Progenitor cell of endocrine pancreas (in vitro differentiated cells): Measurements from ENCODE around the gene PPP1R10. TPM values are rescaled to one million over a fixed set of nuclear protein-coding genes. Genes with fewer than 3 reads are reported as not detected.

Experiments
- DNase-seq: peaks from one replicate; pipeline ENCODE4 v3.0.0; 2021; ENCODE audit warnings: low spot score; ENCODE audit not compliant: unreplicated experiment
- H3K27ac Mint-ChIP-seq: 2 replicates; pipeline ENCODE4 v1.8.0; 2021; ENCODE audit warnings: mild to moderate bottlenecking, moderate library complexity, mixed read lengths
- H3K27me3 Mint-ChIP-seq: 2 replicates; pipeline ENCODE4 v1.8.0; 2021; ENCODE audit warnings: mixed read lengths
- H3K36me3 Mint-ChIP-seq: 2 replicates; pipeline ENCODE4 v1.8.0; 2022; ENCODE audit warnings: mixed read lengths; ENCODE audit not compliant: insufficient read depth
- H3K4me1 Mint-ChIP-seq: 2 replicates; pipeline ENCODE4 v1.8.0; 2021; ENCODE audit warnings: low read depth, mixed read lengths
- H3K4me3 Mint-ChIP-seq: 2 replicates; pipeline ENCODE4 v1.8.0; 2021; ENCODE audit warnings: low read depth, mild to moderate bottlenecking, moderate library complexity, mixed read lengths
- H3K9me3 Mint-ChIP-seq: 2 replicates; pipeline ENCODE4 v1.8.0; 2021; ENCODE audit warnings: low read depth, mixed read lengths
- total RNA-seq: library from RNA; stranded (reverse); gene quantifications from 2 replicates; pipeline ENCODE4 v1.2.1, GENCODE V29; 2021
- TF ChIP-seq, protein P1 (sequence below): fragments of 200-600 bp; sonication (generic); IDR thresholded peaks from one replicate; pipeline ENCODE4 v1.5.0; 2021; ENCODE audit warnings: antibody characterized with exemption, mild to moderate bottlenecking; ENCODE audit not compliant: unreplicated experiment

The PPP1R10 gene
- total RNA-seq, 1 donor from 2014 or later, result 142 TPM

DNA sequence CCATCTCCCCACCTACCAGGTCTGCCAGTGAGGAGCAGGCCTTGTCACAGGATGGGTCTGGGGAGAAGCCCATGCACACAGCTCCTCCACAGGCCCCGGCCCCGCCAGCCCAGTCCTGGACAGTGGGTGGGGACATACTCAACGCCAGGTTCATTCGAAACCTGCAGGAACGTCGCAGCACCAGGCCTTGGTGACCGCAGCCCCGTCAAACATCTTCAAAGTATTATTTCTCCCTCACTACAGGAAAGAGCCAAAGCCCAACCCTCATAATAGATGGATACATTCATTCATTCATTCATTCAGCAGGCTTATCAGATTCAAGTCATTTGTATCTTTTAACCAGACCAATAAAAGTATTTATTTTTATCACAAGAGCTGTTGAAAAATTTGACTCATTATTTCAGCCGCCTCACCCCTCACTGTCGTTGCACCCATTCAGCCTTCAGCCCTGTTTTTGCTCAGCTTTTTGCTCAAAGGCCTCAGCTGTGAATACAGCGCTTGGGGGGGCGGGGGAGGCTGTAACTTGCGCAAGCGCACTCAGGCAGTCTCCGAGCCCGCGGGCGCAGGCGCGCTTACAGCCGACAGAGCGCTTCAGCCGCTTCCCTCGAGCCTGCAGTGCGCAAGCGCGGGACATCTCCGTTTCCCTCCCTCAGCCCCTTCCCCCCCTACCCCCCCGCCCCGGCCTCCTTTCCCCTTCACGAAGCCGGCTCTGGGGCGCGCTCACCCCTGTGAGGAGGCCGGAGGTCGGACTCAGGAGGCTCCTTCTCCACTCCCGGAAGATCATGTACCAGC, 29.6 kb upstream of the PPP1R10 start, which contains the start of gene C6orf136:
TSS of gene C6orf136 (plus strand) at position 684 of the 792 bp plus-strand sequence. CDS start at position 783, 99 bp downstream.
- Mint-ChIP-seq H3K4me1 (peaks cover 17% of the 10 kb centered on the region), H3K27me3 (no peaks in the 10 kb centered on the region), H3K4me3 (peak within 1 kb of the TSS; percentile 86), H3K27ac (peak within 1 kb of the TSS; percentile 96), H3K9me3 (no peaks in the 10 kb centered on the region), H3K36me3 (peaks cover 24% of the 10 kb centered on the region)
- DNase-seq, result peak; percentile 79
- TF ChIP-seq, protein P1, sequence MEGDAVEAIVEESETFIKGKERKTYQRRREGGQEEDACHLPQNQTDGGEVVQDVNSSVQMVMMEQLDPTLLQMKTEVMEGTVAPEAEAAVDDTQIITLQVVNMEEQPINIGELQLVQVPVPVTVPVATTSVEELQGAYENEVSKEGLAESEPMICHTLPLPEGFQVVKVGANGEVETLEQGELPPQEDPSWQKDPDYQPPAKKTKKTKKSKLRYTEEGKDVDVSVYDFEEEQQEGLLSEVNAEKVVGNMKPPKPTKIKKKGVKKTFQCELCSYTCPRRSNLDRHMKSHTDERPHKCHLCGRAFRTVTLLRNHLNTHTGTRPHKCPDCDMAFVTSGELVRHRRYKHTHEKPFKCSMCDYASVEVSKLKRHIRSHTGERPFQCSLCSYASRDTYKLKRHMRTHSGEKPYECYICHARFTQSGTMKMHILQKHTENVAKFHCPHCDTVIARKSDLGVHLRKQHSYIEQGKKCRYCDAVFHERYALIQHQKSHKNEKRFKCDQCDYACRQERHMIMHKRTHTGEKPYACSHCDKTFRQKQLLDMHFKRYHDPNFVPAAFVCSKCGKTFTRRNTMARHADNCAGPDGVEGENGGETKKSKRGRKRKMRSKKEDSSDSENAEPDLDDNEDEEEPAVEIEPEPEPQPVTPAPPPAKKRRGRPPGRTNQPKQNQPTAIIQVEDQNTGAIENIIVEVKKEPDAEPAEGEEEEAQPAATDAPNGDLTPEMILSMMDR, result no peak

DNA sequence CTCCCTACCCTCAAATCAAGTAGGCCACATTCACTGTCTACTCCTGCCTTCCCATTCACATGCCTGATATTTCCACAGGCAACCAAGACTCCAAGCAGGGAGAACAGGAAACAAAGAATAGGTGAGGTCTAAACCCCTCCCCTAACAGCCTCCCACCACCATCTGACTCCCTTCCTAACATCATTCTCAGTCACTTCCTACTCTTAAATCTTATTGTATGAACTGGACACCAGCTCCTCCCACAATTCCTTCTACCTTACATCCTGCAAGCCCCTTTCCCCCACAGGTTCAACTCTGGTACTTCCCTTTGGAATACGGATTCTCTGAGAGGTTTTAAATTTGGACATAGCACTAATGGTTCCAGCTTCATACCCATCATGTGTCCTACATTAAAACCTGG, 28.9 kb upstream of the PPP1R10 start:
- Mint-ChIP-seq H3K36me3 (peaks cover 27% of the 10 kb centered on the region), H3K9me3 (no peaks in the 10 kb centered on the region), H3K27me3 (no peaks in the 10 kb centered on the region), H3K4me1 (peaks cover 21% of the 10 kb centered on the region), H3K4me3 (peak overlapping the region; percentile 86), H3K27ac (peak overlapping the region; percentile 94)
- DNase-seq, result no peak
- TF ChIP-seq, protein P1, result no peak

DNA sequence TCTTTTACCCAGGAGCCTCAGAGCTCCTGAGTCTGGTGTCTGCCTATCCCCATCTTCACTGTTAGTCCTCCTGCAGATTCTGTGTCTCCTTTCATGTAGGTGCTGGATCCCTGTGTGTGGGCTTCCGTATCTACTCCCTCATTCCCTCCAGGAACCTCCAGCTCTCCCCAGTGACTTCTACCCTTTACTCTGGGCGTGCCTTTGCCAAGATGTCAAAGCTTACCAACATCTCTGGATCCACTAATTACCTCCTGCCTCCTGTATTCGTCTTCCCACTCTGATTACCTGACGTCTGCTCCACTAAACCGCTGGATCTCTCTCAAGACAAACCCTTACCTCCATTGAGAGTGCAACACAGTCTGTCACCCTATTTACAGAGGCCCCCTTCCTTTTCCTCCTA, 27.7 kb upstream of the PPP1R10 start:
- Mint-ChIP-seq H3K4me1 (peaks cover 21% of the 10 kb centered on the region), H3K9me3 (no peaks in the 10 kb centered on the region), H3K36me3 (peaks cover 30% of the 10 kb centered on the region), H3K27me3 (no peaks in the 10 kb centered on the region), H3K4me3 (no peak overlapping the region), H3K27ac (peak overlapping the region; percentile 15)
- TF ChIP-seq, protein P1, result no peak
- DNase-seq, result no peak

DNA sequence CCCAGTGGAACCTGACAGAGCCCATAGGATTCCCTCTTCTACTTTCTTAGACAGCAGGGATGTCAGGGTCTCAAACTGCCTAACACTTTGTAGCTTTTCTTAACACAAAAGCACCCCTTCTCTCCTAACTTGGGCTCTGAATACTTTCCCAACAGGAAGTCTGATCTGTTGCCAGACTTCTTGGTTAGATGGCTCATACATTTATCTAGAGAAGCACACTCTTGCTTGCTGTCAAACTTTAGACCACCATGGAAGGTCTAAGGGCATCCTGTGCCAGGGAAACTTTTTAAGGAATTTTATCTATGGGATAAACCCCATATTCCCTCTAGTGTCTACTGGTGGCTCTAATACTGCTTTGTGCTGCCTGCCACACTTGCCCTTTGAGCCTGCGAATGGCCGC, 26.6 kb upstream of the PPP1R10 start:
- H3K27ac Mint-ChIP-seq, result peak overlapping the region; percentile 47
- no peaks in the 10 kb centered on the region for H3K9me3 Mint-ChIP-seq
- H3K27me3 Mint-ChIP-seq, result no peaks in the 10 kb centered on the region
- H3K4me1 Mint-ChIP-seq, result peaks cover 21% of the 10 kb centered on the region
- no peak for DNase-seq
- TF ChIP-seq, protein P1, result no peak
- H3K36me3 Mint-ChIP-seq, result peaks cover 30% of the 10 kb centered on the region
- no peak overlapping the region for H3K4me3 Mint-ChIP-seq

DNA sequence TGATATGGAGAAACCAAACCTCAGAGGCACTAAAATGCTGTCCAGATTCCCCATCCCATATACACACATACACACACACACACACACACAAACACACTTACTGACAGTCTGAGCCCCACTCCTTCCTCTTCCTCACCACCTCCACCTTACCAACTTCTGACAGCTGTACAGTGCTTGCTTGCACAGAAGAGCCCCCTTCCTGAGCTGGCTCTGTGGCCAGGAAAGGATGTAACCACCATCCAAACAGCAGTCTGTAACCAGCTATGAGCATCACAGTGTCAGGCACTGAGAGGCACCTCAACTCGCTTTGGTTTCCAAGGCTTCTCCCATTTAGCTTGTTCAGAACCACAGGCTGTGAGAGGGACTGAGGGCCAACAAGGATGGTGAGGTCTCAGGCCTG, 24.0 kb upstream of the PPP1R10 start:
- Mint-ChIP-seq H3K9me3 (no peaks in the 10 kb centered on the region), H3K4me1 (peaks cover 9% of the 10 kb centered on the region), H3K27ac (no peak overlapping the region), H3K36me3 (peaks cover 32% of the 10 kb centered on the region), H3K27me3 (no peaks in the 10 kb centered on the region), H3K4me3 (no peak overlapping the region)
- DNase-seq, result no peak
- TF ChIP-seq, protein P1, result no peak
